Activated naive CD4-positive, alpha-beta T cell treated with anti-CD3 and anti-CD28 coated beads for 36 hours (primary cell): ENCODE results near the gene RGS11. TPM values are rescaled to one million over a fixed set of nuclear protein-coding genes. Genes with fewer than 3 reads are reported as not detected.

Experiments used
- CTCF ChIA-PET: fragments of 350-600 bp; sonication (Branson Sonifier 250); formaldehyde crosslinking; loops from one replicate; lab custom pipeline; 2021; ENCODE audit warnings: antibody characterized with exemption; lab: Charles Lee
- DNase-seq: peaks from one replicate; pipeline ENCODE4 v3.0.0-alpha.2; 2020
- H3K27ac Mint-ChIP-seq: one replicate; pipeline ENCODE4 v1.8.0; 2021; ENCODE audit warnings: mild to moderate bottlenecking, mixed read lengths
- H3K27me3 Mint-ChIP-seq: one replicate; pipeline ENCODE4 v1.8.0; 2021; ENCODE audit warnings: low read depth, mixed read lengths
- H3K36me3 Mint-ChIP-seq: one replicate; pipeline ENCODE4 v1.8.0; 2021; ENCODE audit warnings: low read depth, mixed read lengths
- H3K4me1 Mint-ChIP-seq: one replicate; pipeline ENCODE4 v1.8.0; 2021; ENCODE audit warnings: low read depth, mixed read lengths
- H3K4me3 Mint-ChIP-seq: one replicate; pipeline ENCODE4 v1.8.0; 2021; ENCODE audit warnings: mild to moderate bottlenecking, moderate library complexity, mixed read lengths
- H3K9me3 Mint-ChIP-seq: one replicate; pipeline ENCODE4 v1.8.0; 2021; ENCODE audit warnings: mixed read lengths
- intact Hi-C: fragments of 100-400 bp; cut with micrococcal nuclease; formaldehyde crosslinking; loops from one replicate; pipeline ENCODE4 v1.15.1; 2023
- total RNA-seq, 2 experiments: library from RNA; stranded (reverse); gene quantifications; one replicate each; pipeline ENCODE4 v1.2.3, GENCODE V29; 2021

RGS11 gene
- total RNA-seq, 2 experiments from 2014 or later = 0.10 TPM; not detected in 1

DNA sequence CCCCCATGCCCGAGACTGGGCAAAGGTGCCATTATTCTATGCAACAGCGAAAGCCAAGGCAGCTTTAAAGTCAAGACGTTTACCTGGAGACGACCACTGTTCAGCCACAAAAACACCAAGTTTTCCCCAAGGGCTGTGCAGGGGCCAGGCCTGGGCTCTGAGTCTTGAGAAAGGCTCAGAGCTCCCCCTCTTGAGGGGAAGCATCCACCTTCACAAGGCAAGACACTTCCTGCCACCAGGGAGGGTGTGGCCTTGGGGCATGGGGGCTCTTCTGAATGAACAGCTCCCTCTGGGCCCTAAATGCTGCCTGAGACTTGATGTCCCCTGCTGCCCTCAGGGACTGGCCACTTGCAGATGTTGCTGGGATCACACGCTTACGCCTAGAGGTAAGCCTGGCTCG is 33.7 kb upstream of the RGS11 start:
- no peak overlapping the region for H3K27ac Mint-ChIP-seq
- intact Hi-C loops = no loop called here
- CTCF ChIA-PET = interaction anchor here (0.6 to 1.3 kb wide), 5 partner anchors 11 to 203 kb away, joined by 3 to 5 read pairs (median 3); no protein-coding TSS in a partner anchor
- DNase-seq = peak; percentile 38
- H3K27me3 Mint-ChIP-seq = no peaks in the 10 kb centered on the region
- H3K4me1 Mint-ChIP-seq = peaks cover 14% of the 10 kb centered on the region
- no peak overlapping the region for H3K4me3 Mint-ChIP-seq
- H3K9me3 Mint-ChIP-seq = no peaks in the 10 kb centered on the region
- peaks cover 10% of the 10 kb centered on the region for H3K36me3 Mint-ChIP-seq

GRCh38 chr16:307691-308312 is 32.1 kb upstream of the RGS11 start:
- Mint-ChIP-seq H3K9me3 (no peaks in the 10 kb centered on the region), H3K4me3 (no peak overlapping the region), H3K4me1 (peaks cover 14% of the 10 kb centered on the region), H3K27me3 (no peaks in the 10 kb centered on the region), H3K36me3 (peaks cover 12% of the 10 kb centered on the region), H3K27ac (no peak overlapping the region)
- DNase-seq = no peak
- CTCF ChIA-PET = no interaction called here
- intact Hi-C loops = no loop called here

DNA sequence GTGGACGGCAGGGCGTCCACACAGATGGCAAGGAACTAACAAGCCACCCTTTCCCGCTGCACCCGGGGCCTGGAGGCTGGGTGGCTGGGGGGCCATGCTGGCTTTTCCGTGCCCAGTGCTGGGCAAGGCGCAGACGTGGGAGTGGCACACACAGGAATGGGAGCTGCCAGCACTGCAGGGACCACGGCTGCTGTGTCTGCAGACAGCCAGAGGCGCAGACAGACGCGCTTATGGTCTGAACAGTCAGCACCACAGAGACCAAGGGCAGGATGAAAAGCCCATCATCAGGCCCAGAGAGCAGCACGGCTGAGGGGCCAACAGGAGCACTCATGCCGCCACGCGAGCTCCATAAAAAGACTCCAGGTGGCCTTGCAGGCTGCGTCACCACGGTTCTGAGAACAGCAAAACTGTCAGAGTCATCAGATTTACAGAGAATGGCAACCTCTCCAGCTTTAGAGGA is 31.2 kb upstream of the RGS11 start:
- intact Hi-C loops = no loop called here
- CTCF ChIA-PET = no interaction called here
- Mint-ChIP-seq H3K36me3 (peaks cover 12% of the 10 kb centered on the region), H3K9me3 (no peaks in the 10 kb centered on the region), H3K4me1 (peaks cover 14% of the 10 kb centered on the region), H3K27me3 (no peaks in the 10 kb centered on the region), H3K4me3 (no peak overlapping the region), H3K27ac (no peak overlapping the region)
- DNase-seq = no peak

DNA sequence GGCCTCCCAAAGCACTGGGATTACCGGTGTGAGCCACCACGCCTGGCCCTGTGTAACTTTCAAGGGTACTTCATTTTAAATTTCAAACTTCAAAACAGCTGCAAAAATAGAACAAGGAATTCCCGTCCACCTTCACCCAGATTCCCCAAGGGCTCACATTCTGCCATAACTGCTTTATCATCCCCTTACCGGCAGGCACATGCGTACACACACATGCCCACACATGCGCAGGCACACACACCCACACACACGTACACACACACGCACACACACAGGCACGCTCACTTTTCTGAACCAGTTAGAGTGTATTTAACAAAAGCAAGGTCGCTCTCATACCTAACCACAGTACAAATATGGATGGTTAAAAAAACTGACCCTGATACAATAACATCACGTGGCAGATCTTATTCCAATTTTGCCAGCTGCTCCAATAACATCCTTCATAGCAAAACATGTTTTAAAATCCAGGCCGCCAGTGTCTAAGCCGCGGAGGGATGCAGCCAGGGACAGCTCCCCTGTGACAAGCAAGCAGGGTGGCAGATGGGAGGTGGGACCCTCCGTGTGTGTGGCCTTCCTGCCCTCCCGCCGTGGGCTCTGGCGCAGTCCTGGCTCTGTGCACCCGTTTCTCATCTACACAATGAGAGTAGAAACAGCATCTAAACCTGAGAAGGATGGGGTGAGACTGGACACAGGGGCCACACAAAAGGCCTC is 30.3 kb upstream of the RGS11 start:
- H3K4me3 Mint-ChIP-seq = no peak overlapping the region
- intact Hi-C loops = no loop called here
- no peaks in the 10 kb centered on the region for H3K27me3 Mint-ChIP-seq
- H3K36me3 Mint-ChIP-seq = peaks cover 12% of the 10 kb centered on the region
- H3K9me3 Mint-ChIP-seq = no peaks in the 10 kb centered on the region
- CTCF ChIA-PET = no interaction called here
- no peak for DNase-seq
- H3K4me1 Mint-ChIP-seq = peaks cover 14% of the 10 kb centered on the region
- no peak overlapping the region for H3K27ac Mint-ChIP-seq

- Mint-ChIP-seq H3K4me3 (no peak overlapping the region), H3K36me3 (peaks cover 7% of the 10 kb centered on the region), H3K27ac (no peak overlapping the region), H3K4me1 (peaks cover 4% of the 10 kb centered on the region), H3K9me3 (no peaks in the 10 kb centered on the region), H3K27me3 (no peaks in the 10 kb centered on the region)
- DNase-seq = peak; percentile 25
- CTCF ChIA-PET = no interaction called here
- intact Hi-C loops = no loop called here
Measured at GRCh38 chr16:303760-304505, 28.2 kb upstream of the RGS11 start.

DNA sequence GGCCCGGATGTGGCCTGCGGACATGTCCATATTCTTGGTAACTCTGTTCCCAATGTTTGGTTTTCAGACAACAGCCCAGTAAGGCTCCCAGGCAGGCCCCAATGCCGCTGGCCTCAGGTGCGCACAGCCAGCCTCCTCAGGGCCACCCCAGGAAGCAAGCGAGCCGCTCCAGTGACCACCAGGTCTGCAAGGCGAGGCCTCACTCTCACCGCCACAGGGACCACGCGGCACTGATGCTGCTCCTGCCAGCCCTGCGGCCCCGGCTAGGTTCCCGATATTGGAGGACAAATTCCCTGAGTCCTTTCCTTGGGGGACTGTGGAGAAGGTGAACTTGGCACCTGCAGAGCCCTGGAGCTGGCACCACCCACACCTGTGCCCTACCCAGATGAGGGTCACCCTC is 26.2 kb upstream of the RGS11 start:
- Mint-ChIP-seq H3K27ac (no peak overlapping the region), H3K27me3 (no peaks in the 10 kb centered on the region), H3K9me3 (no peaks in the 10 kb centered on the region), H3K4me3 (no peak overlapping the region), H3K36me3 (peaks cover 11% of the 10 kb centered on the region), H3K4me1 (peaks cover 2% of the 10 kb centered on the region)
- no peak for DNase-seq
- CTCF ChIA-PET = no interaction called here
- intact Hi-C loops = no loop called here

- CTCF ChIA-PET = no interaction called here
- no peak for DNase-seq
- no peak overlapping the region for H3K27ac Mint-ChIP-seq
- H3K4me3 Mint-ChIP-seq = no peak overlapping the region
- H3K36me3 Mint-ChIP-seq = peaks cover 8% of the 10 kb centered on the region
- no peaks in the 10 kb centered on the region for H3K27me3 Mint-ChIP-seq
- no peaks in the 10 kb centered on the region for H3K9me3 Mint-ChIP-seq
- H3K4me1 Mint-ChIP-seq = peaks cover 2% of the 10 kb centered on the region
- intact Hi-C loops = no loop called here
Measured at GRCh38 chr16:301235-301634, 25.5 kb upstream of the RGS11 start.

DNA sequence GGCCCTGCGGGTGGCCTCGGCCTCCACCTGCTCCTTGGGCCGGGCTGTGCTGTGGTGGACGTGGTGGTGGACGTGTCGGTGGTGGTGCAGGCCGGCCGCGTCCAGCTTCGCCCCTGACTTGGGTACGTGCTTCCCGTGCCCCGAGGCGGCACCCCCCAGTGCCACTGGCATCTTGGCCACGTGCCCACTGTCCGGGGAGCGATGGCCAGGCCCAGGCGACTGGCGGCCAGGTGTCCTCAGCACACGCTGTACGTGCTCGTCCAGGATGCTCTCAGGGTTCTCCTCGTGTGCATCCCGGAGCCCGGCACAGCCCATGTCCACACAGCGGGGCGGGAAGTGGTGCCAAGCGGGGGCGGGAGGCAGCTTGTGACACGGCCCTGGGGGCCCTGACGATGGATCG is 22.1 kb upstream of the RGS11 start:
- no peak overlapping the region for H3K27ac Mint-ChIP-seq
- no peaks in the 10 kb centered on the region for H3K27me3 Mint-ChIP-seq
- intact Hi-C loops = no loop called here
- CTCF ChIA-PET = interaction anchor here (0.7 kb wide), 1 partner anchor 11 kb away, joined by 3 read pairs; no protein-coding TSS in a partner anchor
- H3K4me1 Mint-ChIP-seq = no peaks in the 10 kb centered on the region
- DNase-seq = no peak
- H3K4me3 Mint-ChIP-seq = no peak overlapping the region
- H3K9me3 Mint-ChIP-seq = no peaks in the 10 kb centered on the region
- peaks cover 5% of the 10 kb centered on the region for H3K36me3 Mint-ChIP-seq

DNA sequence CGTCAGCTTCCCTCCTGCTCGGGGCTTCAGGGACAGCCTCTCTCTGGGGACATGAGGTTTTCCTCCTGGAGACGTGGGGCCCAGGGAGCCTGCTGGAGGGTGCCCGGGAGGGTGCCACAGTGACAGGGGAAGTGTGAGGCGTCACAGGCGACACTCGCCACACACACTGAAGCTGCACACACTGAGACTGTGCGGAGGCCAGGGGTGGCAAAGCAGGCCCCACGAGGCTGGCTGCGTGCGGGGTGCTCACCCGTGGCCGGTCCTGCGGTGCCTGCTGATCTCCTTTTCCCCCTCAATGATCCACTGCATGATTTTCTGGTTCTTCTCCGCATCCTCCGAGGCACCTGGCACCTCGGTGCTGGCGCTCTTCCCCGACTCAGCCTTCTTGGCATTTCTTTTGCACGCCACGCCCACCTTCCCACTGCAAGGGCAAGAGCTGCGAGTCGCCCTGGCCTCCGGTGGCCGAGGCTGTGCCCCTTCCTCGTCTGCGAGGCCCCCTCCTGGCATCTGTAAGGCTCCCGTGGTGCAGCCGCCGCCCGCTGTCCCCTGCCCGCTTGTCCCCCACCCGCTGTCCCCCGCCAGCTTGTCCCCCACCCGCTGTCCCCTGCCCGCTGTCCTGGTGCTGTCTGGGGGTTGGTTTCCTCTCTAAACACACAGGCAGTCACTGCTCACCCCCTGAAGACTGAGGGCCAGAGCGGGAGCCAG is 21.2 kb upstream of the RGS11 start:
- peaks cover 5% of the 10 kb centered on the region for H3K36me3 Mint-ChIP-seq
- intact Hi-C loops = no loop called here
- no peak for DNase-seq
- CTCF ChIA-PET = no interaction called here
- H3K27ac Mint-ChIP-seq = no peak overlapping the region
- no peaks in the 10 kb centered on the region for H3K4me1 Mint-ChIP-seq
- H3K27me3 Mint-ChIP-seq = no peaks in the 10 kb centered on the region
- H3K9me3 Mint-ChIP-seq = no peaks in the 10 kb centered on the region
- H3K4me3 Mint-ChIP-seq = no peak overlapping the region

DNA sequence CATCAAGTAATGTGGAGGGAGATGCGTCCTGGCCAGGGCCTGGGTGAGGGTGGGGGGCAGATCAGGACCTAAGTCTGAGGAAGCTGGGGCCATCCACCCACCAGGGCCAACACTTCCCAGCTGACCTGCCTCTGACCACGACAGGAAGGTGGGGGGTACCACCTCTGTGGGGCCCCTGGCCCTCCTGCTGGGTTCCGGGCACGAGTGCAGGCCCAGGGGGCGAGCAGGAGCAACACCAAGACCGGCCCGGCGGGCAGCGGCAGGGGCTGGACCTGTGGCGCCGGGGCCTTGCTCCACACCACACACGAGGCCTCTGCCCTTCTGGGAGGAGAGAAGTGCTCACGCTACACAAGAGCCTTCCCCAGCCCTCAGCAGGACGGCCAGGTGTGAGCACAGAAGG is 20.5 kb upstream of the RGS11 start:
- Mint-ChIP-seq H3K4me1 (no peaks in the 10 kb centered on the region), H3K9me3 (no peaks in the 10 kb centered on the region), H3K27me3 (no peaks in the 10 kb centered on the region), H3K27ac (no peak overlapping the region), H3K36me3 (peaks cover 5% of the 10 kb centered on the region), H3K4me3 (no peak overlapping the region)
- CTCF ChIA-PET = no interaction called here
- intact Hi-C loops = no loop called here
- DNase-seq = no peak

DNA sequence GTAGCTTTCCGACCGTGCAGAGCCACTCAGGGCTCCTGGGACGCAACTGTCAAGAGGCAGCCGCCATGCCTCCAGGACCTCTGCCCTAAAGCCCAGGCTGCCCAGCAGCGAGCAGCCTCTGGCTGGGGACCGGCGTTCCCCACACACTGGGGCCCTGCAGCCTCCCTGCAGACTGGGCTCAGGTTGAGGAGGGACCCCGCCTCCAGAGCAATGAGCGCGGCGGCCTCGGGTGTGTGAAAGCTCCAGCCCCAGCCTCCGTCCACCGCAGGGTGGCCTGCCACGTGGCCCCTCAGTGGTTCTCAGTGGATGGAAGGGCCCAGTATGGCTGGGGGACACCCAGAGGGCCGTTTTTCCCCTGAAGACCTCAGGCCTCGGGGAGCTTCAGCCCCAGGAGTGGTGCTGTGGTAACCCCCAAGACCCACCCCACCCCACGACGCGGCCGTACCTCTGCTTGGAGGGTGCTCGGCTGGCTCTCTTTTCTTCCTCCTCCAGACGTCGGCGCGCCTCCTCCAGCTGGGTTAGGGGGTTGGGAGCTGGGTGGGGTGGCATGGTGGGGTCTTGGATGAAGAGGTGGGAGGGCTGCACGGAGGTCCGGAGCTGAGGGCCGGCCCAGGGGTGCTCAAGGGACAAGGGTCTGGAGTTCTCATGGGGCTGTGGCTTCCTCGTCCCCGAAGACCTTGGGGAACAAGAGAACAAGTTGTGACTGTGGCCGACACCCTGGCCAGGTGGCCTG is 17.5 kb upstream of the RGS11 start:
- Mint-ChIP-seq H3K27ac (no peak overlapping the region), H3K36me3 (peaks cover 3% of the 10 kb centered on the region), H3K4me3 (no peak overlapping the region), H3K9me3 (no peaks in the 10 kb centered on the region), H3K27me3 (no peaks in the 10 kb centered on the region), H3K4me1 (no peaks in the 10 kb centered on the region)
- no peak for DNase-seq
- intact Hi-C loops = no loop called here
- CTCF ChIA-PET = no interaction called here

DNA sequence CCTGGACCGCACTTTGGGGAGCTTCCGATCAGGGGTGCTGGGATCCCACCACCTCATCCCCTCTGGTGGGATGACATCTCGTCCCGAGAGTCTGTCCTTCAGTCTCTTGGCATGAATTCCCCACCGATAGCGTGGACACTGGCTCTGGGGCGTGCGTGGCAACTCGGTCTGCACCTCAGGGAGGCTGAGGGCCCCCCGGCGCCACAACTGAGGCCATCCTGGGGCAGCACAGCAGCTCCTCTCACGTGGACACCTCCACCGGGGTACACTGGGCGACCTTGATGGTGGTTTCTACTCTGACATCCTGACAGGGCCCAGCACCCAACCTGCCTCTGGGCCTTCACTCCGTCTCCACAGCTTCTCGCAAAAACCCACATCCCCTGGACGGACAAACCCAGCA is 15.8 kb upstream of the RGS11 start:
- intact Hi-C loops = no loop called here
- no peak for DNase-seq
- H3K9me3 Mint-ChIP-seq = no peaks in the 10 kb centered on the region
- H3K4me1 Mint-ChIP-seq = no peaks in the 10 kb centered on the region
- no peaks in the 10 kb centered on the region for H3K27me3 Mint-ChIP-seq
- no peak overlapping the region for H3K4me3 Mint-ChIP-seq
- no peak overlapping the region for H3K27ac Mint-ChIP-seq
- CTCF ChIA-PET = no interaction called here
- H3K36me3 Mint-ChIP-seq = peaks cover 4% of the 10 kb centered on the region
